ENCODE data around the gene AP4S1.

GRCh38 chr14:31097081-31097480, 71.6 kb downstream of the AP4S1 start:
- TF ChIP-seq CTCF (IDR thresholded peaks at IDR 0.05) = no peak
- TF ChIP-seq POLR2A (IDR thresholded peaks at IDR 0.05) = no peak
